Measurements from ENCODE around the gene PCDHGA10. TPM values are rescaled to one million over a fixed set of nuclear protein-coding genes. Genes with fewer than 3 reads are reported as not detected.
"Not testable (repeated sequence)": the region's sequence is repeated elsewhere in the genome, so short reads cannot be mapped to it uniquely, and the experiment has no call there.

The PCDHGA10 gene
- total RNA-seq, 2 experiments from 2014 or later, result 3.9 to 4.9 TPM

DNA sequence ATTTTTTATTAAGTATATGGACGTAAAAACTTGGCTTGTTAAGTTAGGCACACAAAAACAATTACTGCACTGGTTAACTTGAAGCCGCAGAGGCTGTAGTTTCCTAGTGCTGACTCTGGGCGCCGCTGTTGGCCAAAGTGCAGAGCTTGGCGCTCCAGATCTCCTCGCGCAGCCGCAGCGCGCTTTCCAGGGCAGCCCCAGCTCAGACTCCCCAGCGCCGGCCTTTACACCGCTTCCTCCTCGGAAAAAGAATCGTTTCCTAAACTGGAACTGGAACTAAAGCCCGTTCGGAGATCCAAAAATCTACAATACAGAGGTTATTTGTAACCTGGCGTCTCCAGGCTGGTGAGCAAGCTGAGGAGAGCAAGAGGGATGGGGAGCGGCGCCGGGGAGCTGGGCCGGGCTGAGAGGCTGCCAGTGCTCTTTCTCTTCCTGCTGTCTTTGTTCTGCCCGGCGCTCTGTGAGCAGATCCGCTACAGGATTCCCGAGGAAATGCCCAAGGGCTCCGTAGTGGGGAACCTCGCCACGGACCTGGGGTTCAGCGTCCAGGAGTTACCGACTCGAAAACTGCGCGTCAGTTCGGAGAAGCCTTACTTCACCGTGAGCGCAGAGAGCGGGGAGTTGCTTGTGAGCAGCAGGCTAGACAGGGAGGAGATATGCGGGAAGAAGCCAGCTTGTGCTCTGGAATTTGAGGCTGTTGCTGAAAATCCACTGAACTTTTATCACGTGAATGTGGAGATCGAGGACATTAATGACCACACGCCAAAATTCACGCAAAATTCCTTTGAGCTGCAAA is 14.8 kb upstream of the PCDHGA10 start, which contains the start of gene PCDHGB5:
TSS of gene PCDHGB5 (plus strand) at position 192 of the 796 bp plus-strand sequence. CDS start at position 373, 181 bp downstream.
- H3K9me3 ChIP-seq (ENCODE audit: low read length); H3K79me2 ChIP-seq (ENCODE audit: insufficient read depth, low read depth, low read length); H3K4me3 ChIP-seq (ENCODE audit: low read depth, low read length, poor library complexity, severe bottlenecking); H3K36me3 ChIP-seq (ENCODE audit: insufficient read depth, low read length); H3K9me2 ChIP-seq (ENCODE audit: insufficient read depth, low read length); BruUV-seq (replicated peaks); H4K20me1 ChIP-seq (ENCODE audit: insufficient read depth, low read length); H3K4me2 ChIP-seq (ENCODE audit: low read length); H3K4me1 ChIP-seq (ENCODE audit: insufficient read depth, low read length, poor library complexity, severe bottlenecking); intact Hi-C loops (cut with micrococcal nuclease; ENCODE audit: unreplicated experiment); H3K27ac ChIP-seq (ENCODE audit: low read depth, low read length, poor library complexity, severe bottlenecking); H2AFZ ChIP-seq (ENCODE audit: low read length); DNase-seq (ENCODE audit: low spot score): not testable (repeated sequence)
- POLR2A ChIA-PET, result interaction anchor here (0.5 to 2.3 kb wide), 7 partner anchors 9 to 169 kb away, joined by 3 to 6 read pairs (median 3); partner anchors contain the start of genes PCDHGB3 and PCDHGB4
- TF ChIP-seq CTCF (conservative IDR thresholded peaks at IDR 0.05; ENCODE audit: low read length), result peak; percentile 60
- CTCF ChIA-PET (ENCODE audit: unreplicated experiment), result interaction anchor here (1.2 kb wide), 1 partner anchor 166 kb away, joined by 4 read pairs; no protein-coding TSS in a partner anchor

DNA sequence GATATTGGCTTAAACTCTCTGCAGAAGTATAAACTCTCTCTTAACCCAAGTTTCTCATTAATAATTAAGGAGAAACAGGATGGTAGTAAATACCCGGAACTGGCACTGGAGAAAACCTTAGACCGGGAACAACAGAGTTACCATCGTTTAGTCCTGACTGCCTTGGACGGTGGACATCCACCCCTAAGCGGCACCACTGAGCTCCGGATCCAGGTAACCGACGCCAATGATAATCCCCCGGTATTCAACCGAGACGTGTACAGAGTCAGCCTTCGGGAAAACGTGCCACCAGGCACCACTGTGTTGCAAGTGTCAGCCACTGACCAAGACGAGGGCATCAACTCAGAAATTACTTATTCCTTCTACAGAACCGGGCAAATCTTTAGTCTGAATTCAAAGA is 14.2 kb upstream of the PCDHGA10 start:
- H3K4me3 ChIP-seq (ENCODE audit: low read depth, low read length, poor library complexity, severe bottlenecking), result no peak overlapping the region
- BruUV-seq (replicated peaks), result TSS peak; percentile 39

More for the DNA sequence above, 14.2 kb upstream of the PCDHGA10 start:
- Histone ChIP-seq H3K9me3 (ENCODE audit: low read length) (no peaks in the 10 kb centered on the region), H3K4me1 (ENCODE audit: insufficient read depth, low read length, poor library complexity, severe bottlenecking) (no peaks in the 10 kb centered on the region), H4K20me1 (ENCODE audit: insufficient read depth, low read length) (no peaks in the 10 kb centered on the region), H3K4me2 (ENCODE audit: low read length) (no peak overlapping the region), H2AFZ (ENCODE audit: low read length) (no peak overlapping the region), H3K36me3 (ENCODE audit: insufficient read depth, low read length) (no peaks in the 10 kb centered on the region), H3K27ac (ENCODE audit: low read depth, low read length, poor library complexity, severe bottlenecking) (no peak overlapping the region), H3K79me2 (ENCODE audit: insufficient read depth, low read depth, low read length) (no peaks in the 10 kb centered on the region), H3K9me2 (ENCODE audit: insufficient read depth, low read length) (no peaks in the 10 kb centered on the region)
- intact Hi-C loops (cut with micrococcal nuclease; ENCODE audit: unreplicated experiment), result no loop called here
- TF ChIP-seq EZH2phosphoT487 (IDR thresholded peaks at IDR 0.05; ENCODE audit: borderline replicate concordance, low read depth, low read length), result no peak
- no peak for TF ChIP-seq CTCF (conservative IDR thresholded peaks at IDR 0.05; ENCODE audit: low read length)
- ChIA-PET POLR2A (interaction anchor here (2.3 kb wide), 1 partner anchor 159 kb away, joined by 6 read pairs; no protein-coding TSS in a partner anchor), CTCF (ENCODE audit: unreplicated experiment) (interaction anchor here (1.2 kb wide), 1 partner anchor 165 kb away, joined by 4 read pairs; no protein-coding TSS in a partner anchor)
- no peak for DNase-seq (ENCODE audit: low spot score)

Measured in OCI-LY7 (cell line).